Tibial nerve (tissue), 3 donors: ENCODE results near the gene CA10.

Source experiments
- POLR2A ChIP-seq, 2 donors: fragments of 450-650 bp; IDR thresholded peaks; one replicate each; pipeline ENCODE4 v1.6.1; 2017; ENCODE audit warnings: antibody characterized with exemption in 2 of 2, mild to moderate bottlenecking in 2 of 2, moderate library complexity in 2 of 2
- TF ChIP-seq, protein P1 (sequence below), 5 experiments: fragments of 200-600 bp in 3 of 5; fragments of 450-650 bp in 2 of 5; sonication (generic) in 3 of 5; IDR thresholded peaks; one replicate each; pipeline ENCODE4 v1.5.1; 2016 to 2019; ENCODE audit warnings: antibody characterized with exemption in 5 of 5, mild to moderate bottlenecking in 3 of 5, moderate library complexity in 2 of 5

DNA sequence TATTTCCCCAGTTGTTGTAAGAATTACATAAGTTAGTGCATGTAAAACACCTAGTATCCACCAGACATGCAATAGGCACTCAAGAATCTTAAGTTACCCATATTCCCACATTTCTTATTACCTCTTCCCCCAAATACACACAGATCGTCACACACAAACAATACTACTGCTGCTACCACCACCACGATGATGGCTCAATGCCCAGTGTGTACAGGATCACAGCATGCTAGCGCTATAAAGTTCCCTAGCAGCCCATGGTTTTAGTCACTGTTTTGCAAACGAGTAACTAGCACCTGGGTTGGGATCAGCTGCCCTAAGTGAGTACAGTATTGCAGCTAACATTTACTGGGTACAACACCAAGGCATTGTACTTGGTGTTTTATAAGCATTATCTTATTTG lies 486.4 kb downstream of the CA10 start:
- TF ChIP-seq, protein P1, sequence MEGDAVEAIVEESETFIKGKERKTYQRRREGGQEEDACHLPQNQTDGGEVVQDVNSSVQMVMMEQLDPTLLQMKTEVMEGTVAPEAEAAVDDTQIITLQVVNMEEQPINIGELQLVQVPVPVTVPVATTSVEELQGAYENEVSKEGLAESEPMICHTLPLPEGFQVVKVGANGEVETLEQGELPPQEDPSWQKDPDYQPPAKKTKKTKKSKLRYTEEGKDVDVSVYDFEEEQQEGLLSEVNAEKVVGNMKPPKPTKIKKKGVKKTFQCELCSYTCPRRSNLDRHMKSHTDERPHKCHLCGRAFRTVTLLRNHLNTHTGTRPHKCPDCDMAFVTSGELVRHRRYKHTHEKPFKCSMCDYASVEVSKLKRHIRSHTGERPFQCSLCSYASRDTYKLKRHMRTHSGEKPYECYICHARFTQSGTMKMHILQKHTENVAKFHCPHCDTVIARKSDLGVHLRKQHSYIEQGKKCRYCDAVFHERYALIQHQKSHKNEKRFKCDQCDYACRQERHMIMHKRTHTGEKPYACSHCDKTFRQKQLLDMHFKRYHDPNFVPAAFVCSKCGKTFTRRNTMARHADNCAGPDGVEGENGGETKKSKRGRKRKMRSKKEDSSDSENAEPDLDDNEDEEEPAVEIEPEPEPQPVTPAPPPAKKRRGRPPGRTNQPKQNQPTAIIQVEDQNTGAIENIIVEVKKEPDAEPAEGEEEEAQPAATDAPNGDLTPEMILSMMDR (IDR thresholded peaks at IDR 0.05), result no peak
- no peak for TF ChIP-seq POLR2A (IDR thresholded peaks at IDR 0.05)
